HepG2 (cell line): ENCODE data around the gene LZTS2. TPM values are rescaled to one million over a fixed set of nuclear protein-coding genes. Genes with fewer than 3 reads are reported as not detected.

ENCODE experiments used
- E2F5 ChIP-seq: sonication (generic); formaldehyde crosslinking; conservative IDR thresholded peaks from 2 replicates; pipeline ENCODE4 v1.4.0; 2020; ENCODE audit warnings: missing genetic modification reagents
- PHB2 ChIP-seq: fragments of 450-650 bp; IDR thresholded peaks from 2 replicates; pipeline ENCODE4 v1.6.1; 2018; ENCODE audit not compliant: partially characterized antibody
- RELA ChIP-seq: sonication (generic); formaldehyde crosslinking; IDR thresholded peaks from 2 replicates; pipeline ENCODE4 v1.4.0; 2020; ENCODE audit warnings: missing genetic modification reagents
- SMC3 ChIP-seq: IDR thresholded peaks from 2 replicates; pipeline ENCODE4 v1.6.1; 2011; ENCODE audit warnings: low read length, improper control_type of control experiment
- ZFYVE20 ChIP-seq: sonication (generic); formaldehyde crosslinking; IDR thresholded peaks from 2 replicates; pipeline ENCODE4 v1.8.0; 2023; ENCODE audit warnings: low read depth, mild to moderate bottlenecking, moderate library complexity, missing genetic modification reagents, borderline replicate concordance
- ZNF484 ChIP-seq: sonication (generic); formaldehyde crosslinking; IDR thresholded peaks from 2 replicates; pipeline ENCODE4 v1.5.1; 2020; ENCODE audit warnings: mild to moderate bottlenecking, low read depth, missing genetic modification reagents, borderline replicate concordance
- ZNF501 ChIP-seq: sonication (generic); formaldehyde crosslinking; IDR thresholded peaks from 2 replicates; pipeline ENCODE4 v1.5.1; 2020; ENCODE audit warnings: mild to moderate bottlenecking, moderate library complexity, missing genetic modification reagents
- polyA plus RNA-seq, 8 experiments: library from polyadenylated mRNA; depleted of rRNA in 3 of 8; stranded (reverse) in 7 of 8; unstranded in 1 of 8; fragments of >200 nt; fragmentation: Illumina TruSeq in 4 of 8; extraction: Trizol in 4 of 8; gene quantifications; 2 replicates each; pipeline versions ENCODE4 v1.2.1 to v1.2.3, GENCODE V29; 2011 to 2016; ENCODE audit warnings: low read depth in 4 of 8, missing spikeins in 1 of 8, mixed read lengths in 1 of 8; ENCODE audit not compliant: insufficient read depth in 1 of 8
- total RNA-seq, 5 experiments: library from RNA; depleted of rRNA; stranded (reverse); fragments of >200 nt; fragmentation: Illumina TruSeq; extraction: Trizol; gene quantifications; 2 replicates each; pipeline ENCODE4 v1.2.3, GENCODE V29; 2016; ENCODE audit warnings: low read depth in 1 of 5
- TF ChIP-seq, protein P1 (sequence below): sonication (generic); formaldehyde crosslinking; IDR thresholded peaks from 2 replicates; pipeline ENCODE4 v1.4.0; 2020; ENCODE audit warnings: missing genetic modification reagents, mild to moderate bottlenecking, borderline replicate concordance
- TF ChIP-seq, protein P2 (sequence below), 2 experiments: sonication (generic) in 1 of 2; formaldehyde crosslinking in 1 of 2; IDR thresholded peaks; 2 replicates each; pipeline versions ENCODE4 v1.5.1 to v1.6.1; 2011 to 2020; ENCODE audit warnings: borderline replicate concordance in 1 of 2, low read depth in 1 of 2, low read length in 1 of 2, mild to moderate bottlenecking in 1 of 2, missing genetic modification reagents in 1 of 2, moderate library complexity in 1 of 2
- TF ChIP-seq, protein P3 (sequence below): sonication (generic); formaldehyde crosslinking; IDR thresholded peaks from 2 replicates; pipeline ENCODE4 v1.5.1; 2020; ENCODE audit warnings: mild to moderate bottlenecking, missing genetic modification reagents, borderline replicate concordance
- TF ChIP-seq, protein P4 (sequence below): IDR thresholded peaks from 2 replicates; pipeline ENCODE4 v1.6.1; 2016; ENCODE audit warnings: missing biosample characterization, missing genetic modification reagents, low read depth
- TF ChIP-seq, protein P5 (sequence below): sonication (generic); formaldehyde crosslinking; IDR thresholded peaks from 2 replicates; pipeline ENCODE4 v1.4.0; 2020; ENCODE audit warnings: mild to moderate bottlenecking, missing genetic modification reagents
- TF ChIP-seq, protein P6 (sequence below): sonication (generic); formaldehyde crosslinking; IDR thresholded peaks from 2 replicates; pipeline ENCODE4 v1.4.0; 2020; ENCODE audit warnings: mild to moderate bottlenecking, missing genetic modification reagents

The LZTS2 gene
- total and polyA plus RNA-seq, 2 of the 13 experiments (the other 11 are each of a cell fraction or from before 2014, with no cell fraction given) = 43.6 to 65.6 TPM

DNA sequence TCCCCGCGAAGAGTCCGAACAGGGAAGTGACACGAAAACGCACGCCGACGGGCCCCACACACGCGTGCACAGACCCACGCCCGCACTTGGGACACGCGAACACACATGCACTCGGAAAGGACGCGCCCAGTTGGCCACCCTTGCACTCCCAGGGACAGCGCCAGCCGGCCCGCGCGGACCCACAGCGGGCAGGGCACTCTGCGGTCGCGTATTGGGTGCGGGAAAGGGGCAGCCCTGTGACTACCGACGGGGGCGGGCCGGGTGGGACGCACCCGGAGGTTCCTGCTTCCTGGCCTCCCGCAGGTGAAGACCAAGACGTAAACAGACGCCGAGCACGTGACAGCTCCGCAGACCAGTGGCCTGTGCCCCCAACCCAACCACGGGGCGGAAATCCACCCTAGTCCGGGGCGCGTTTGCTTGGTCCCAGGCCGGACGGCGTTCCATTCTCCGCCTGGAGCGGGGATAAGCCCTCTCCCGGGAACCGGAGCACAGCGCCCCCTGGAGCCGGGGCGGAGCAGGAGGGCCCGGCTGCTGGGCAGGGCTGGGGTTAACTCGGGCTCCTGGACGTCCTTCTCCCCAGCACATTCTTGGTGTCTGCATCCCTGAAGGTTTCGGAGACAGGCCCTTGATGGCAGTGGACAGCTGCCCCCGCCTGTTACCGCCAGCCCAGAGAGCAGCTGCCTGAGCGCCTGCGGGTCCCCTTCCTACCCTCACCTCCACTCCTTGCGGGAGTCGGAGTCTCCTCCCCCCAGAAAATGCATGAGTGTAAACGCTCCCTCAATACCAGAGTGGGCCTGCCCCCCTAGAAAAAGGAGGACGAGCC lies 2.0 kb upstream of the LZTS2 start (continued):
- TF ChIP-seq, protein P1, sequence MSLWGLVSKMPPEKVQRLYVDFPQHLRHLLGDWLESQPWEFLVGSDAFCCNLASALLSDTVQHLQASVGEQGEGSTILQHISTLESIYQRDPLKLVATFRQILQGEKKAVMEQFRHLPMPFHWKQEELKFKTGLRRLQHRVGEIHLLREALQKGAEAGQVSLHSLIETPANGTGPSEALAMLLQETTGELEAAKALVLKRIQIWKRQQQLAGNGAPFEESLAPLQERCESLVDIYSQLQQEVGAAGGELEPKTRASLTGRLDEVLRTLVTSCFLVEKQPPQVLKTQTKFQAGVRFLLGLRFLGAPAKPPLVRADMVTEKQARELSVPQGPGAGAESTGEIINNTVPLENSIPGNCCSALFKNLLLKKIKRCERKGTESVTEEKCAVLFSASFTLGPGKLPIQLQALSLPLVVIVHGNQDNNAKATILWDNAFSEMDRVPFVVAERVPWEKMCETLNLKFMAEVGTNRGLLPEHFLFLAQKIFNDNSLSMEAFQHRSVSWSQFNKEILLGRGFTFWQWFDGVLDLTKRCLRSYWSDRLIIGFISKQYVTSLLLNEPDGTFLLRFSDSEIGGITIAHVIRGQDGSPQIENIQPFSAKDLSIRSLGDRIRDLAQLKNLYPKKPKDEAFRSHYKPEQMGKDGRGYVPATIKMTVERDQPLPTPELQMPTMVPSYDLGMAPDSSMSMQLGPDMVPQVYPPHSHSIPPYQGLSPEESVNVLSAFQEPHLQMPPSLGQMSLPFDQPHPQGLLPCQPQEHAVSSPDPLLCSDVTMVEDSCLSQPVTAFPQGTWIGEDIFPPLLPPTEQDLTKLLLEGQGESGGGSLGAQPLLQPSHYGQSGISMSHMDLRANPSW = no peak
- TF ChIP-seq, protein P2, sequence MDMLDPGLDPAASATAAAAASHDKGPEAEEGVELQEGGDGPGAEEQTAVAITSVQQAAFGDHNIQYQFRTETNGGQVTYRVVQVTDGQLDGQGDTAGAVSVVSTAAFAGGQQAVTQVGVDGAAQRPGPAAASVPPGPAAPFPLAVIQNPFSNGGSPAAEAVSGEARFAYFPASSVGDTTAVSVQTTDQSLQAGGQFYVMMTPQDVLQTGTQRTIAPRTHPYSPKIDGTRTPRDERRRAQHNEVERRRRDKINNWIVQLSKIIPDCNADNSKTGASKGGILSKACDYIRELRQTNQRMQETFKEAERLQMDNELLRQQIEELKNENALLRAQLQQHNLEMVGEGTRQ (IDR thresholded peaks at IDR 0.05; ENCODE audit: low read depth, low read length) = peak; percentile 20; the same call in 1 of the 2 replicates
- TF ChIP-seq, protein P2 (CRISPR knock-in tag; IDR thresholded peaks at IDR 0.05; ENCODE audit: borderline replicate concordance) = peak; percentile 65; the same call in 1 of the 2 replicates
- no peak for TF ChIP-seq PHB2
- TF ChIP-seq SMC3 = no peak
- no peak for TF ChIP-seq E2F5 (CRISPR knock-in tag)
- no peak for TF ChIP-seq ZNF501 (CRISPR knock-in tag)
- TF ChIP-seq, protein P3, sequence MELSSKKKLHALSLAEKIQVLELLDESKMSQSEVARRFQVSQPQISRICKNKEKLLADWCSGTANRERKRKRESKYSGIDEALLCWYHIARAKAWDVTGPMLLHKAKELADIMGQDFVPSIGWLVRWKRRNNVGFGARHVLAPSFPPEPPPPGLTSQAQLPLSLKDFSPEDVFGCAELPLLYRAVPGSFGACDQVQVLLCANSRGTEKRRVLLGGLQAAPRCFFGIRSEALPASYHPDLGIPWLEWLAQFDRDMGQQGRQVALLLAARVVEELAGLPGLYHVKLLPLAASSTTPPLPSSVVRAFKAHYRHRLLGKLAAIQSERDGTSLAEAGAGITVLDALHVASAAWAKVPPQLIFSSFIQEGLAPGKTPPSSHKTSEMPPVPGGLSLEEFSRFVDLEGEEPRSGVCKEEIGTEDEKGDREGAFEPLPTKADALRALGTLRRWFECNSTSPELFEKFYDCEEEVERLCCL = no peak; the same call in 1 of the 2 replicates
- no peak for TF ChIP-seq RELA (CRISPR knock-in tag)
- no peak for TF ChIP-seq ZFYVE20 (CRISPR knock-in tag)
- TF ChIP-seq, protein P4, sequence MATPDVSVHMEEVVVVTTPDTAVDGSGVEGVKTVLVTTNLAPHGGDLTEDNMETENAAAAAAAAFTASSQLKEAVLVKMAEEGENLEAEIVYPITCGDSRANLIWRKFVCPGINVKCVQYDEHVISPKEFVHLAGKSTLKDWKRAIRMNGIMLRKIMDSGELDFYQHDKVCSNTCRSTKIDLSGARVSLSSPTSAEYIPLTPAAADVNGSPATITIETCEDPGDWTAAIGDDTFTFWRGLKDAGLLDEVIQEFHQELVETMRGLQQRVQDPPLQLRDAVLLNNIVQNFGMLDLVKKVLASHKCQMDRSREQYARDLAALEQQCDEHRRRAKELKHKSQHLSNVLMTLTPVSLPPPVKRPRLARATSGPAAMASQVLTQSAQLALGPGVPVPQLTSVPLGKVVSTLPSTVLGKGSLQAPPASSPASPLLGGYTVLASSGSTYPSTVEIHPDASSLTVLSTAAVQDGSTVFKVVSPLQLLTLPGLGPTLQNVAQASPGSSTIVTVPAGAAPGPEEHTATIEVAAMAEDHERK (CRISPR knock-in tag) = no peak
- TF ChIP-seq, protein P5, sequence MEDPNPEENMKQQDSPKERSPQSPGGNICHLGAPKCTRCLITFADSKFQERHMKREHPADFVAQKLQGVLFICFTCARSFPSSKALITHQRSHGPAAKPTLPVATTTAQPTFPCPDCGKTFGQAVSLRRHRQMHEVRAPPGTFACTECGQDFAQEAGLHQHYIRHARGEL (CRISPR knock-in tag) = no peak
- TF ChIP-seq, protein P6, sequence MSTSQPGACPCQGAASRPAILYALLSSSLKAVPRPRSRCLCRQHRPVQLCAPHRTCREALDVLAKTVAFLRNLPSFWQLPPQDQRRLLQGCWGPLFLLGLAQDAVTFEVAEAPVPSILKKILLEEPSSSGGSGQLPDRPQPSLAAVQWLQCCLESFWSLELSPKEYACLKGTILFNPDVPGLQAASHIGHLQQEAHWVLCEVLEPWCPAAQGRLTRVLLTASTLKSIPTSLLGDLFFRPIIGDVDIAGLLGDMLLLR (CRISPR knock-in tag) = no peak
- no peak for TF ChIP-seq ZNF484 (CRISPR knock-in tag)
